GM12878 (cell line): Measurements from ENCODE around the gene ALOX12B. TPM values are rescaled to one million over a fixed set of nuclear protein-coding genes. Genes with fewer than 3 reads are reported as not detected.

Experiments
- BHLHE40 ChIP-seq, 2 experiments: fragments of 450-650 bp in 1 of 2; IDR thresholded peaks; 2 replicates each; pipeline ENCODE4 v1.6.1; 2011 to 2017; ENCODE audit warnings: low read depth in 2 of 2, borderline replicate concordance in 1 of 2, improper control_type of control experiment in 1 of 2, low read length in 1 of 2, mild to moderate bottlenecking in 1 of 2
- BRCA1 ChIP-seq: IDR thresholded peaks from 2 replicates; pipeline ENCODE4 v1.6.1; 2011; ENCODE audit warnings: low read depth, low read length, improper control_type of control experiment
- CTCF ChIP-seq, 3 experiments: IDR thresholded peaks in 2 of 3; conservative IDR thresholded peaks in 1 of 3; 2 replicates each; pipeline ENCODE4 v1.5.1; 2011; ENCODE audit warnings: low read depth in 3 of 3, low read length in 3 of 3, mild to moderate bottlenecking in 3 of 3, control low read depth in 2 of 3, moderate library complexity in 2 of 3, inconsistent platforms in 1 of 3, mixed read lengths in 1 of 3; ENCODE audit not compliant: control insufficient read depth in 2 of 3, insufficient read depth in 1 of 3; ENCODE audit errors: extremely low read depth in 1 of 3
- DPF2 ChIP-seq: fragments of 450-650 bp; IDR thresholded peaks from 2 replicates; pipeline ENCODE4 v1.6.1; 2017; ENCODE audit warnings: mild to moderate bottlenecking
- EGR1 ChIP-seq, 2 experiments: IDR thresholded peaks; 1 replicate in 1 of 2; 2 replicates in 1 of 2; pipeline ENCODE4 v1.6.1; 2011 to 2012; ENCODE audit warnings: low read depth in 2 of 2, low read length in 2 of 2, borderline replicate concordance in 1 of 2, mild to moderate bottlenecking in 1 of 2, moderate library complexity in 1 of 2
- FOXM1 ChIP-seq: IDR thresholded peaks from 2 replicates; pipeline ENCODE4 v1.6.1; 2012; ENCODE audit warnings: low read depth, mild to moderate bottlenecking, inconsistent platforms, low read length, moderate library complexity
- HSF1 ChIP-seq: fragments of 150-350 bp; IDR thresholded peaks from 2 replicates; pipeline ENCODE4 v1.6.1; 2014; ENCODE audit warnings: mild to moderate bottlenecking, low read depth, low read length
- IKZF1 ChIP-seq: fragments of 450-650 bp; conservative IDR thresholded peaks from 2 replicates; pipeline ENCODE4 v1.6.1; 2017; ENCODE audit warnings: antibody characterized with exemption, mild to moderate bottlenecking
- IKZF2 ChIP-seq, 2 experiments: fragments of 450-650 bp; IDR thresholded peaks; 2 replicates each; pipeline ENCODE4 v1.6.1; 2017; ENCODE audit warnings: mild to moderate bottlenecking in 2 of 2, moderate library complexity in 2 of 2
- IRF4 ChIP-seq: IDR thresholded peaks from 2 replicates; pipeline ENCODE4 v1.6.1; 2011; ENCODE audit warnings: low read depth, low read length
- MEF2A ChIP-seq: IDR thresholded peaks from 2 replicates; pipeline ENCODE4 v1.6.1; 2011; ENCODE audit warnings: low read depth, mild to moderate bottlenecking, low read length, moderate library complexity; ENCODE audit not compliant: insufficient read depth
- MLLT1 ChIP-seq: fragments of 450-650 bp; IDR thresholded peaks from 2 replicates; pipeline ENCODE4 v1.6.1; 2016; ENCODE audit warnings: mild to moderate bottlenecking
- NFIC ChIP-seq: IDR thresholded peaks from 2 replicates; pipeline ENCODE4 v1.6.1; 2012; ENCODE audit warnings: low read depth, mild to moderate bottlenecking, inconsistent platforms, low read length, moderate library complexity
- NKRF ChIP-seq: fragments of 450-650 bp; conservative IDR thresholded peaks from 2 replicates; pipeline ENCODE4 v1.6.1; 2017; ENCODE audit warnings: mild to moderate bottlenecking, moderate library complexity
- POU2F2 ChIP-seq: IDR thresholded peaks from 3 replicates; pipeline ENCODE4 v1.6.1; 2011; ENCODE audit warnings: low read depth, mild to moderate bottlenecking, low read length, borderline replicate concordance
- RAD21 ChIP-seq: IDR thresholded peaks from 2 replicates; pipeline ENCODE4 v1.6.1; 2011; ENCODE audit warnings: mild to moderate bottlenecking, low read depth, low read length, moderate library complexity; ENCODE audit not compliant: insufficient read depth
- RB1 ChIP-seq: fragments of 450-650 bp; formaldehyde crosslinking; IDR thresholded peaks from 2 replicates; pipeline ENCODE4 v1.6.1; 2017; ENCODE audit warnings: mild to moderate bottlenecking, borderline replicate concordance
- RUNX3 ChIP-seq: IDR thresholded peaks from 2 replicates; pipeline ENCODE4 v1.6.1; 2012; ENCODE audit warnings: low read length, inconsistent platforms
- SMARCA5 ChIP-seq: fragments of 450-650 bp; IDR thresholded peaks from 2 replicates; pipeline ENCODE4 v1.6.1; 2017; ENCODE audit warnings: mild to moderate bottlenecking
- SMC3 ChIP-seq: IDR thresholded peaks from 2 replicates; pipeline ENCODE4 v1.6.1; 2011; ENCODE audit warnings: low read length, improper control_type of control experiment, borderline replicate concordance
- SREBF2 ChIP-seq: IDR thresholded peaks from 2 replicates; pipeline ENCODE4 v1.6.1; 2012; ENCODE audit warnings: mild to moderate bottlenecking, low read length
- TBL1XR1 ChIP-seq: IDR thresholded peaks from 2 replicates; pipeline ENCODE4 v1.6.1; 2012; ENCODE audit warnings: low read depth, low read length, improper control_type of control experiment
- ZSCAN29 ChIP-seq: fragments of 450-650 bp; IDR thresholded peaks from 2 replicates; pipeline ENCODE4 v1.6.1; 2017; ENCODE audit warnings: mild to moderate bottlenecking, moderate library complexity
- polyA plus RNA-seq, 11 experiments: library from polyadenylated mRNA; depleted of rRNA in 4 of 11; unstranded in 6 of 11; stranded (reverse) in 5 of 11; fragments of >200 nt; fragmentation: Nextera tagmentation in 4 of 11; fragmentation: Illumina TruSeq in 1 of 11; extraction: Ambion mirVana in 4 of 11; extraction: Trizol in 1 of 11; gene quantifications; 1 replicate in 1 of 11; 2 replicates in 10 of 11; pipeline versions ENCODE4 v1.2.1 to v1.2.3, GENCODE V29; 2011 to 2016; ENCODE audit warnings: inconsistent platforms in 2 of 11, missing spikeins in 2 of 11, low read depth in 1 of 11
- total RNA-seq, 4 experiments: library from RNA; depleted of rRNA in 3 of 4; stranded (reverse); fragments of >200 nt in 3 of 4; fragmentation: Illumina TruSeq in 1 of 4; extraction: Trizol in 1 of 4; gene quantifications; 2 replicates each; pipeline versions ENCODE4 v1.2.1 to v1.2.3, GENCODE V29; 2013 to 2021

ALOX12B gene
- total and polyA plus RNA-seq, 10 of the 15 experiments (the other 5 are each of a cell fraction or from before 2014, with no cell fraction given): 0.17 to 0.54 TPM; not detected in 8

GRCh38 chr17:8118769-8119580 is 31.5 kb upstream of the ALOX12B start (continued):
- TF ChIP-seq RB1 (peak; percentile 85; the same call in 1 of the 2 replicates), BRCA1 (no peak), DPF2 (no peak; the same call in 1 of the 2 replicates), HSF1 (peak; percentile 63; the same call in 1 of the 2 replicates), RAD21 (peak; percentile 46), POU2F2 (0 out of 3 replicates have a peak, but pooled peaks have one; percentile 14), CTCF (IDR thresholded peaks at IDR 0.05 in 2 of 3, conservative IDR thresholded peaks at IDR 0.05 in 1 of 3; ENCODE audit: control insufficient read depth in 2 of 3, extremely low read depth in 1 of 3, insufficient read depth in 1 of 3, low read depth in 3 of 3, low read length in 3 of 3) (peak; percentile 85 to 94 (median 93)), TBL1XR1 (peak; percentile 83), IRF4 (peak; percentile 10; the same call in 1 of the 2 replicates), EGR1 (IDR thresholded peaks at IDR 0.05; ENCODE audit: borderline replicate concordance in 1 of 2, low read depth in 2 of 2, low read length in 2 of 2) (0 out of 3 replicates have a peak, but pooled peaks of 1 of the 2 experiments have one; percentile 23), FOXM1 (peak; percentile 38; the same call in 1 of the 2 replicates), SREBF2 (peak; percentile 98), ZSCAN29 (peak; percentile 98), IKZF1 (peak; percentile 72), SMC3 (peak; percentile 34; the same call in 1 of the 2 replicates), IKZF2 (IDR thresholded peaks at IDR 0.05) (peak; percentile 8 to 13; a peak in 1 of 4 replicates), RUNX3 (peak; percentile 55), SMARCA5 (peak; percentile 97; the same call in 1 of the 2 replicates), MLLT1 (no peak), NKRF (0 out of 2 replicates have a peak, but pooled peaks have one; percentile 23), NFIC (0 out of 2 replicates have a peak, but pooled peaks have one; percentile 29), MEF2A (peak; percentile 50; the same call in 1 of the 2 replicates), BHLHE40 (IDR thresholded peaks at IDR 0.05; ENCODE audit: borderline replicate concordance in 1 of 2, low read depth in 2 of 2, low read length in 1 of 2) (peak; percentile 1 to 35; a peak in 2 of 4 replicates)
